Measurements from ENCODE around the gene MYBPC2.

MYBPC2 gene

GRCh38 chr19:50419022-50419579 lies 13.6 kb upstream of the MYBPC2 start (continued):
- no peak for TF ChIP-seq ZNF335 (tag by site-specific recombination; conservative IDR thresholded peaks at IDR 0.05)
- no peak for TF ChIP-seq ZNF510 (tag by site-specific recombination; IDR thresholded peaks at IDR 0.05; ENCODE audit: insufficient replicate concordance)
- TF ChIP-seq ZNF221 (tag by site-specific recombination; IDR thresholded peaks at IDR 0.05; ENCODE audit: borderline replicate concordance) = no peak
- TF ChIP-seq ZNF664 (tag by site-specific recombination; IDR thresholded peaks at IDR 0.05) = no peak
- TF ChIP-seq SCRT1 (tag by site-specific recombination; IDR thresholded peaks at IDR 0.05; ENCODE audit: borderline replicate concordance) = 0 out of 2 replicates have a peak, but pooled peaks have one; percentile 46
- no peak for TF ChIP-seq ZBTB1 (tag by site-specific recombination; IDR thresholded peaks at IDR 0.05)
- TF ChIP-seq ZBTB17 (tag by site-specific recombination; IDR thresholded peaks at IDR 0.05) = peak; percentile 81
- no peak for TF ChIP-seq ZNF416 (tag by site-specific recombination; IDR thresholded peaks at IDR 0.05)

GRCh38 chr19:50419580-50420035 lies 13.1 kb upstream of the MYBPC2 start:
- Histone ChIP-seq H3K36me3 (ENCODE audit: control insufficient read depth in 2 of 2, insufficient read depth in 1 of 2, low read length in 2 of 2) (peaks cover 3 to 7% of the 10 kb centered on the region in 2 experiments; a peak in 2 of 3 replicates), H3K4me3 (ENCODE audit: low read depth, low read length) (no peak overlapping the region), H3K9me3 (ENCODE audit: control insufficient read depth, insufficient read depth, low read depth, low read length) (no peaks in the 10 kb centered on the region), H3K27ac (ENCODE audit: extremely low read depth, low read depth, low read length) (no peak overlapping the region), H3K4me1 (ENCODE audit: control insufficient read depth, insufficient read depth, low read length) (no peaks in the 10 kb centered on the region)
- TF ChIP-seq GLIS2 (tag by site-specific recombination; IDR thresholded peaks at IDR 0.05) (peak; percentile 39; the same call in 1 of the 2 replicates), PRDM1 (tag by site-specific recombination; IDR thresholded peaks at IDR 0.05) (peak; percentile 95), PATZ1 (tag by site-specific recombination; IDR thresholded peaks at IDR 0.05) (0 out of 2 replicates have a peak, but pooled peaks have one; percentile 28), ZNF398 (tag by site-specific recombination; IDR thresholded peaks at IDR 0.05) (peak; percentile 55; the same call in 1 of the 2 replicates), ZNF366 (tag by site-specific recombination; conservative IDR thresholded peaks at IDR 0.05) (0 out of 2 replicates have a peak, but pooled peaks have one; percentile 52), ZBTB11 (tag by site-specific recombination; conservative IDR thresholded peaks at IDR 0.05; ENCODE audit: low read depth) (no peak), PRDM6 (tag by site-specific recombination; IDR thresholded peaks at IDR 0.05) (no peak)
- CTCF ChIA-PET = interaction anchor here (0.6 kb wide), 1 partner anchor 264 kb away, joined by 3 read pairs; no protein-coding TSS in a partner anchor
- POLR2A ChIA-PET = interaction anchor here (0.6 kb wide), 1 partner anchor 30 kb away, joined by 3 read pairs; no protein-coding TSS in a partner anchor
